ENCODE results near the gene CLDND2. TPM values are rescaled to one million over a fixed set of nuclear protein-coding genes. Genes with fewer than 3 reads are reported as not detected.

CLDND2 gene
- total and polyA plus RNA-seq, 11 donors: 0.46 to 2.3 (median 0.92) TPM; not detected in 5

- WGBS, 4 donors: 83 to 88% (median 86%) methylated on average over 16 to 18 of the region's 18 CpGs
- Histone ChIP-seq H3K36me3 (no peaks in the 10 kb centered on the region), H3K27me3 (no peaks in the 10 kb centered on the region), H3K27ac (peak overlapping the region in 1 of 12 donors; percentile 83), H3K9me3 (no peaks in the 10 kb centered on the region), H3K4me3 (peak overlapping the region in 2 of 12 donors; percentile 10 to 50), H3K4me1 (peaks cover 0 to 30% (median 3%) of the 10 kb centered on the region in 12 donors)
- no peak for DNase-seq
- intact Hi-C loops (cut with DNase I): no loop called here
- no peak for ATAC-seq
- no peak for TF ChIP-seq CTCF (IDR thresholded peaks at IDR 0.05)
- no peak for TF ChIP-seq POLR2A (IDR thresholded peaks at IDR 0.05)
These were observed 3.3 kb upstream of the CLDND2 start for GRCh38 chr19:51372021-51372648.

- peaks cover 0 to 30% (median 3%) of the 10 kb centered on the region in 12 donors for H3K4me1 ChIP-seq
- no peaks in the 10 kb centered on the region for H3K27me3 ChIP-seq
- no peaks in the 10 kb centered on the region for H3K9me3 ChIP-seq
- no peak for ATAC-seq
- no peaks in the 10 kb centered on the region for H3K36me3 ChIP-seq
- H3K27ac ChIP-seq: peak overlapping the region in 1 of 12 donors; percentile 83
- peak overlapping the region in 2 of 12 donors; percentile 10 to 50 for H3K4me3 ChIP-seq
- 69 to 82% (median 79%) methylated on average over 8 of the region's 8 CpGs for WGBS, 4 donors
- intact Hi-C loops (cut with DNase I): no loop called here
- TF ChIP-seq CTCF (IDR thresholded peaks at IDR 0.05) (no peak), POLR2A (IDR thresholded peaks at IDR 0.05) (no peak)
- DNase-seq: no peak
These were observed 2.4 kb upstream of the CLDND2 start for GRCh38 chr19:51371186-51371690.

DNA sequence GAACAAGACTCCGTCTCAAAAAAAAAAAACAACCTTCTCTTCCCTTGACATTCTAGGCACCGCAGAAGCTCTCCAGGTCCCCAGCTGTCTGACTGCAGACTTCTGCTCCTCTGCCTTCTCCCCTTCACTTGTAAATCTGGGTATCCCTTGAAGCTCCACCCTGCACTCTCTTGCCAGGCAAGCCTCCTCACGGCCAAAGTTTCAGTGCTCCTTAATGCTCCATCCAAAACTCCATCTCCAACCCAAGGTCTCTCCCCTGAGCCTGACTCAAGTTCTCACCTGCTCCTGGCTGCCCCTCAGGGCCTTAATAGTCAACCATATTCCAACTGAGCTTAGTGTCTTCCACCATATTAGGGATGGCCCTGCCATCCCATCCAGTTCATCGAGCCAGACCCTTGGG lies 1.4 kb upstream of the CLDND2 start:
- H3K27me3 ChIP-seq: no peaks in the 10 kb centered on the region
- WGBS, 4 donors: 73 to 85% (median 77%) methylated on average over 4 of the region's 4 CpGs
- no peaks in the 10 kb centered on the region for H3K9me3 ChIP-seq
- ATAC-seq: no peak
- DNase-seq: no peak
- peaks cover 0 to 36% (median 6%) of the 10 kb centered on the region in 12 donors for H3K4me1 ChIP-seq
- no peaks in the 10 kb centered on the region for H3K36me3 ChIP-seq
- TF ChIP-seq POLR2A (IDR thresholded peaks at IDR 0.05) (no peak), CTCF (IDR thresholded peaks at IDR 0.05) (no peak)
- H3K4me3 ChIP-seq: peak overlapping the region in 1 of 12 donors; percentile 50
- H3K27ac ChIP-seq: peak overlapping the region in 1 of 12 donors; percentile 83
- intact Hi-C loops (cut with DNase I): no loop called here

GRCh38 chr19:51367565-51368365 lies 1.0 kb downstream of the CLDND2 start:
- DNase-seq (peak; percentile 99 to 100 (median 100)), ATAC-seq (peak; percentile 90 to 94 (median 94))
- no peaks in the 10 kb centered on the region for H3K36me3 ChIP-seq
- H3K27me3 ChIP-seq: no peaks in the 10 kb centered on the region
- TF ChIP-seq CTCF (IDR thresholded peaks at IDR 0.05) (peak in 2 of 12 donors; percentile 8 to 9), POLR2A (IDR thresholded peaks at IDR 0.05) (peak in 1 of 2 donors; percentile 67)
- WGBS, 4 donors: 1 to 3% (median 1%) methylated on average over 23 to 64 of the region's 64 CpGs
- intact Hi-C loops (cut with DNase I): loop anchor here in 6 of 10 donors (1.0 to 10.0 kb wide), 7 partner anchors 25 to 427 kb away; partner anchors contain the start of gene FPR3 (in 1 of the 6)
- H3K4me1 ChIP-seq: peaks cover 2 to 43% (median 20%) of the 10 kb centered on the region in 12 donors
- H3K9me3 ChIP-seq: no peaks in the 10 kb centered on the region
- peak overlapping the region; percentile 61 to 98 (median 96) for H3K27ac ChIP-seq
- peak overlapping the region; percentile 61 to 94 (median 78) for H3K4me3 ChIP-seq
